Measurements from ENCODE around the gene EZR. TPM values are rescaled to one million over a fixed set of nuclear protein-coding genes. Genes with fewer than 3 reads are reported as not detected.

The EZR gene
- total and polyA plus RNA-seq, 10 of the 15 experiments (the other 5 are each of a cell fraction or from before 2014, with no cell fraction given) = 79.1 to 282 (median 161) TPM

DNA sequence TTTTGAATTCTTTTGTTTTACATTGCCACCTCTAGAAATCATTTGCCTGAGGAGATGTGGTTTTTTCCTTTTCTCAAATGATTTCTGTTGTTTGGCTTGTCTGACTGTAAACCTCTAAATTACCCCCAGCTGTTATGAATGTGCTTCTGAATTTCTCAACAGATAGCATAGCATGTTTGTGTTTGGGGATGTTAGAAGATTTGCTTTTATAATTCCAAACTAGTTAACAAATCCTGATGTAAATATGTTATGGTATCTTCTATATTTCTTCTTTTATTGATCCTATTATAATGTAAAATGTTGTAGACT lies 31.6 kb upstream of the EZR start:
- no TSS peak for BruUV-seq (replicated peaks)
- CTCF ChIA-PET = interaction anchor here (1.7 kb wide), 1 partner anchor 58 kb away, joined by 4 read pairs; no protein-coding TSS in a partner anchor

More for the DNA sequence above, 31.6 kb upstream of the EZR start:
- ChIA-PET POLR2A (interaction anchor here (1.4 kb wide), 1 partner anchor 27 kb away, joined by 6 read pairs; no protein-coding TSS in a partner anchor), RAD21 (ENCODE audit: unreplicated experiment) (interaction anchor here (1.5 kb wide), 1 partner anchor 26 kb away, joined by 3 read pairs; no protein-coding TSS in a partner anchor), SMC1A (ENCODE audit: uncharacterized antibody, unreplicated experiment) (interaction anchor here (0.7 to 2.1 kb wide), 4 partner anchors 11 to 41 kb away, joined by 3 to 7 read pairs (median 5); no protein-coding TSS in a partner anchor)
- DNase-seq (ENCODE audit: low read depth, low spot score) = no peak
- in situ Hi-C loops (cut with MboI) = no loop called here
- no peaks in the 10 kb centered on the region for H3K9me3 ChIP-seq (replicated peaks; ENCODE audit: control insufficient read depth, insufficient read depth, low read length)
- H3K27ac ChIP-seq (ENCODE audit: control insufficient read depth, insufficient read depth) = no peak overlapping the region
- no peak for FAIRE-seq
- peaks cover 34% of the 10 kb centered on the region for H3K4me1 ChIP-seq (ENCODE audit: control insufficient read depth, insufficient read depth, low read length)
- no peaks in the 10 kb centered on the region for H3K27me3 ChIP-seq (replicated peaks in 1 of 2; ENCODE audit: control insufficient read depth in 2 of 2, insufficient read depth in 2 of 2, low read length in 1 of 2)
- H3K9ac ChIP-seq (ENCODE audit: control insufficient read depth, insufficient read depth, low read length) = no peak overlapping the region
- H3K36me3 ChIP-seq (ENCODE audit: control insufficient read depth in 2 of 2, insufficient read depth in 2 of 2, low read length in 1 of 2) = no peaks in the 10 kb centered on the region
- H4K20me1 ChIP-seq (ENCODE audit: control insufficient read depth, insufficient read depth) = no peaks in the 10 kb centered on the region
- TF ChIP-seq PAX8 (IDR thresholded peaks at IDR 0.05) (no peak), BRCA1 (IDR thresholded peaks at IDR 0.05; ENCODE audit: low read depth, low read length) (no peak), CEBPB (IDR thresholded peaks at IDR 0.05; ENCODE audit: borderline replicate concordance in 1 of 2, low read depth in 2 of 2, low read length in 2 of 2) (no peak), BCL11A (IDR thresholded peaks at IDR 0.05; ENCODE audit: low read depth, low read length) (no peak), NRF1 (conservative IDR thresholded peaks at IDR 0.05; ENCODE audit: low read depth, low read length) (no peak), CBFB (IDR thresholded peaks at IDR 0.05; ENCODE audit: low read depth) (no peak), JUNB (IDR thresholded peaks at IDR 0.05) (no peak), MTA2 (IDR thresholded peaks at IDR 0.05; ENCODE audit: low read depth) (no peak), YBX1 (IDR thresholded peaks at IDR 0.05) (no peak), CREM (IDR thresholded peaks at IDR 0.05; ENCODE audit: low read depth) (no peak), RAD51 (IDR thresholded peaks at IDR 0.05) (no peak), CHD2 (IDR thresholded peaks at IDR 0.05; ENCODE audit: borderline replicate concordance, low read depth, low read length) (no peak), IKZF2 (IDR thresholded peaks at IDR 0.05) (no peak), LARP7 (IDR thresholded peaks at IDR 0.05) (no peak), STAT3 (IDR thresholded peaks at IDR 0.05; ENCODE audit: low read depth, low read length) (no peak)
- TF ChIP-seq, protein P1, sequence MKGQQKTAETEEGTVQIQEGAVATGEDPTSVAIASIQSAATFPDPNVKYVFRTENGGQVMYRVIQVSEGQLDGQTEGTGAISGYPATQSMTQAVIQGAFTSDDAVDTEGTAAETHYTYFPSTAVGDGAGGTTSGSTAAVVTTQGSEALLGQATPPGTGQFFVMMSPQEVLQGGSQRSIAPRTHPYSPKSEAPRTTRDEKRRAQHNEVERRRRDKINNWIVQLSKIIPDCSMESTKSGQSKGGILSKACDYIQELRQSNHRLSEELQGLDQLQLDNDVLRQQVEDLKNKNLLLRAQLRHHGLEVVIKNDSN (IDR thresholded peaks at IDR 0.05; ENCODE audit: borderline replicate concordance, extremely low read length, insufficient read depth, low read depth, low read length) = no peak
- TF ChIP-seq, protein P2, sequence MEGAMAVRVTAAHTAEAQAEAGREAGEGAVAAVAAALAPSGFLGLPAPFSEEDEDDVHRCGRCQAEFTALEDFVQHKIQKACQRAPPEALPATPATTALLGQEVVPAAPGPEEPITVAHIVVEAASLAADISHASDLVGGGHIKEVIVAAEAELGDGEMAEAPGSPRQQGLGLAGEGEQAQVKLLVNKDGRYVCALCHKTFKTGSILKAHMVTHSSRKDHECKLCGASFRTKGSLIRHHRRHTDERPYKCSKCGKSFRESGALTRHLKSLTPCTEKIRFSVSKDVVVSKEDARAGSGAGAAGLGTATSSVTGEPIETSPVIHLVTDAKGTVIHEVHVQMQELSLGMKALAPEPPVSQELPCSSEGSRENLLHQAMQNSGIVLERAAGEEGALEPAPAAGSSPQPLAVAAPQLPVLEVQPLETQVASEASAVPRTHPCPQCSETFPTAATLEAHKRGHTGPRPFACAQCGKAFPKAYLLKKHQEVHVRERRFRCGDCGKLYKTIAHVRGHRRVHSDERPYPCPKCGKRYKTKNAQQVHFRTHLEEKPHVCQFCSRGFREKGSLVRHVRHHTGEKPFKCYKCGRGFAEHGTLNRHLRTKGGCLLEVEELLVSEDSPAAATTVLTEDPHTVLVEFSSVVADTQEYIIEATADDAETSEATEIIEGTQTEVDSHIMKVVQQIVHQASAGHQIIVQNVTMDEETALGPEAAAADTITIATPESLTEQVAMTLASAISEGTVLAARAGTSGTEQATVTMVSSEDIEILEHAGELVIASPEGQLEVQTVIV (IDR thresholded peaks at IDR 0.05; ENCODE audit: borderline replicate concordance, partially characterized antibody) = no peak
- TF ChIP-seq, protein P3, sequence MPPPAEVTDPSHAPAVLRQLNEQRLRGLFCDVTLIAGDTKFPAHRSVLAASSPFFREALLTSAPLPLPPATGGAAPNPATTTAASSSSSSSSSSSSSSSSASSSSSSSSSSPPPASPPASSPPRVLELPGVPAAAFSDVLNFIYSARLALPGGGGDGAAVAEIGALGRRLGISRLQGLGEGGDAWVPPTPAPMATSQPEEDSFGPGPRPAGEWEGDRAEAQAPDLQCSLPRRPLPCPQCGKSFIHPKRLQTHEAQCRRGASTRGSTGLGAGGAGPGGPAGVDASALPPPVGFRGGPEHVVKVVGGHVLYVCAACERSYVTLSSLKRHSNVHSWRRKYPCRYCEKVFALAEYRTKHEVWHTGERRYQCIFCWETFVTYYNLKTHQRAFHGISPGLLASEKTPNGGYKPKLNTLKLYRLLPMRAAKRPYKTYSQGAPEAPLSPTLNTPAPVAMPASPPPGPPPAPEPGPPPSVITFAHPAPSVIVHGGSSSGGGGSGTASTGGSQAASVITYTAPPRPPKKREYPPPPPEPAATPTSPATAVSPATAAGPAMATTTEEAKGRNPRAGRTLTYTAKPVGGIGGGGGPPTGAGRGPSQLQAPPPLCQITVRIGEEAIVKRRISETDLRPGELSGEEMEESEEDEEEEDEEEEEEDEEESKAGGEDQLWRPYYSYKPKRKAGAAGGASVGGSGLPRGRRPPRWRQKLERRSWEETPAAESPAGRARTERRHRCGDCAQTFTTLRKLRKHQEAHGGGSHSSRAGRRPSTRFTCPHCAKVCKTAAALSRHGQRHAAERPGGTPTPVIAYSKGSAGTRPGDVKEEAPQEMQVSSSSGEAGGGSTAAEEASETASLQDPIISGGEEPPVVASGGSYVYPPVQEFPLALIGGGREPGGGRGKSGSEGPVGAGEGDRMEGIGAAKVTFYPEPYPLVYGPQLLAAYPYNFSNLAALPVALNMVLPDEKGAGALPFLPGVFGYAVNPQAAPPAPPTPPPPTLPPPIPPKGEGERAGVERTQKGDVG (CRISPR knock-in tag; IDR thresholded peaks at IDR 0.05) = no peak
- no peaks in the 10 kb centered on the region for H3K79me2 ChIP-seq (ENCODE audit: control insufficient read depth, insufficient read depth, low read length)
- no peak for ATAC-seq
- H3K4me2 ChIP-seq (ENCODE audit: control insufficient read depth, insufficient read depth) = no peak overlapping the region
- no peak overlapping the region for H3K4me3 ChIP-seq
- intact Hi-C loops (cut with micrococcal nuclease; ENCODE audit: unreplicated experiment) = no loop called here
- no peak overlapping the region for H2AFZ ChIP-seq (ENCODE audit: control insufficient read depth, low read depth, low read length)
